Smooth muscle cell of the brain vasculature (primary cell): ENCODE measurements around the gene NMD3.
"Not testable (repeated sequence)": the region's sequence is repeated elsewhere in the genome, so short reads cannot be mapped to it uniquely, and the experiment has no call there.

Experiments
- DNase-seq: peaks from one replicate; pipeline ENCODE4 v3.0.0-alpha.2; 2012; ENCODE audit warnings: low read depth, low spot score

The NMD3 gene

GRCh38 chr3:161220850-161221753, at the start of gene NMD3:
NMD3 (plus strand) TSS chr3:161221311; CDS start chr3:161222014, 703 bp downstream.
- peak; percentile 83 for DNase-seq

- DNase-seq = no peak
Measured at GRCh38 chr3:161171639-161172552, 49.2 kb upstream of the NMD3 start.

DNA sequence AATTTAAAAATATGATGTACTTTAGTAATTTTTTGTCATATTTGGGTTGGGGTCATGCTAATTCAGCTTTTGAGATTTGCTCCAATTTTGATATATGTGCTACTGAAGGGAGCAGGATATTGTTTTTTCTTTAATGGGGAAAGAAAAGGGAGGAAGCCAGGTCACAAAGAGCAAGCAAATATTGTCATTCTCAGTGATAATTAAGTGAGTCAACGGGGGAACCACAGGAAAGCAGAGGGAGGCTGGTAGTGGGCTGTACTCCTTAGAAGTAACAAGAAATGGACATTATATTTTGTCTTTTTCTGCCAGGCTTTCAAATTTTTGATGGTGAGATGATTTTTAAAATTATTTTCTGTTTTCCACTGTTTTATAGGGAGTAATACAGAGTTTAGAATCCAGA, 45.6 kb upstream of the NMD3 start:
- DNase-seq = no peak

DNA sequence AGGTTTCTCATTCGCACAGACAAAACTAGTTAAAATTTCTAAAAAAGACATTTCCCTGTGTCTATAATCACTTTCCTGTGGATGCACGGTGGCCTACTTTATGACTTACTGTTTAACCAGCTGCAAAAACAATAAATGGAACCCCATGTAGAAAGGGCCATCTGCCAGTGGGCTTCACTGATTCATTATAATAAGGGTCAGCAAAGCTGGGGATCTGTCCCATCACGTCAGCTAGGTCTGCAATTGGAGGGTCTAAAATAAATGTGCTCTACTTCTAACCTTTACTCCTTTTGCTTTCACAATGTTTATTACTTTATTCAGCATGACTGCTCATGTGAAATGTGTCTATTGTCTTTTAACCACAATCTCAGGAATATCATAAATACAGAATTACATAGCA, 43.1 kb upstream of the NMD3 start:
- peak; percentile 67 for DNase-seq

DNA sequence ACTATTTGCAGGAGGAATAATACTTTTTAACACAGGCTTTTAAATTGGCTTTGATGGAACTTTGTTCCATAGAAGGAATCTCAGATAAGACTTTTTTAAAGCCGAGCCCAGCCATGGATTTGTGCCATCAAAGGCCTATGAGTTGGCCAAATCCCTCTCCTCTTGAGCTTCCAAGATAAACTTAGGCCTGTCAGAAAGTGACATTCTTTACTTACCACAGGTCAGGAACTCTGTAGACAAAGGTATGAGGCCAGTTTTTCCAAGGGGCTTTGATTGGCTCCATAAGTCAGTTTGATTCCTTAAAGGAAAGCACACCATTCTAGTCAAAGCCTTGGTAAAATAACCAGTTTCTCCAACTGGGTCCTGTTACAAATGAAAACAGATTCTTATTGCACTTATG, 39.7 kb upstream of the NMD3 start:
- DNase-seq = not testable (repeated sequence)

GRCh38 chr3:161187046-161187445, 34.1 kb upstream of the NMD3 start:
- no peak for DNase-seq

DNA sequence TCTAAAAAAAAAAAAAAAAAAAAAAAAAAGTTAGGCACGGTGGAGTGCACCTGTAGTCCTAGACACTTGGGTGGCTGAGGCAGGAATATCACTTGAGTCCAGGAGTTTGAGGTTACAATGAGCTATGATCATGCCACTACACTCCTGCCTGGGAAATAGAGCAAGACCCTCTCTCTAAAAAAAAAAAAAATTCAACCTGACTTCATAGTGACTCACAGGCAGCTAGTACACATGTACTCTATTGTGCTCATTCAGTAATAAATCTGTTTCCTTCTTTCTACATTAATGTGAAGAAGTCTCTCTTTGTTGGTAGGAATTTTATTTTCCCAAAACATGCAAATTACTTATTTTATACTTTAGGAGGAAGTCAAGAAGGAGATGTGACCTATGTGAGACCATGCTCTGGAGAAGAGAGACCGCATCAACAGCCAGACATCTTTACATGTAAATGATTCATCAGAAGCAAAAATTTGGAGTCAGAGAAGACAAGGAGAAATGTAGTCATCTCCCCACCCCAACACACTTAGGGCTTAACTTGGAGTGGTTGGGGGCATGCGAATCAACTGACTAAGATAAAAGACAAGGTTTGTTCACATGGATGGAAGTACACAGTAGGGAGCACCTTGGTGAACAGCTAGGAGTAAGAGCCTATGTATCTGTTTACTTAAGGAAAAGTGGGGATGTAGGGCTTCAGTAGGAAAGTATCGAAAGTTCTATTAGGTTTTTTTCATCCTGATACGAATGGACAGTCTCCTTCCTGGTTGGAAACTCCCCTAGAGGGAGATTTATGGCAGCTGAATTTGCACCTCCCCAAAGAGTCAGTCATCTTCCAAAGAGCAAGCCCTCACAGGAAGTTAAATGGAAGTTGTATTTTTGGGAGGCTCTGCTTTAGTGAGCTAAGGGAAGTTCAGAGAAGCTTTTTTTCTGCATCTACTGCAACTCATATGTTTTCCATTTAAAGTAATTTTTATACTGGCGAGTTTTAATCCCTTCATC, 23.0 kb upstream of the NMD3 start:
- DNase-seq = no peak

- no peak for DNase-seq
Measured at GRCh38 chr3:161199926-161200325, 21.2 kb upstream of the NMD3 start.

GRCh38 chr3:161203485-161204098, 17.5 kb upstream of the NMD3 start:
- no peak for DNase-seq

- DNase-seq = no peak
Measured at GRCh38 chr3:161208931-161209330, 12.2 kb upstream of the NMD3 start.

- no peak for DNase-seq
Measured at GRCh38 chr3:161212171-161212771, 8.8 kb upstream of the NMD3 start.

- no peak for DNase-seq
Measured at GRCh38 chr3:161212906-161213305, 8.2 kb upstream of the NMD3 start.

DNA sequence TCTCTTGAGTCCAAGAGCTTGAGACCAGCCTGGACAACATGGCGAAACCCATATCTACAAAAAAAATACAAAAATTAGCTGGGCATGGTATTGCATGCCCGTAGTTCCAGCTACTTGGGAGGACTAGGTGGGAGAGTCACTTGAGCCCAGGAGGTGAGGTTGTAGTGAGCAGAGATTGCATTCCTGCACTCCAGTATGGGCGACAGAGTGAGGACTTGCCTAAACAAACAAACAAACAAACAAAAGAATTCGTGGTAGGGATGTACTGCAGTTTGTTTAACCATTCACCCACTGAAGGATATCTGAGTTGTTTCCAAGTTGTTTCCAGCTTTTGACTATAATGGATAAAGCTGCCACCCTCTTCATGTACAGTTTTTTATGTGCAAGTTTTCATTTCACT, 7.5 kb upstream of the NMD3 start:
- no peak for DNase-seq

- no peak for DNase-seq
Measured at GRCh38 chr3:161215185-161215584, 5.9 kb upstream of the NMD3 start.

- DNase-seq = no peak
Measured at GRCh38 chr3:161217496-161217895, 3.6 kb upstream of the NMD3 start.

- DNase-seq = no peak
Measured at GRCh38 chr3:161219495-161219894, 1.6 kb upstream of the NMD3 start.

DNA sequence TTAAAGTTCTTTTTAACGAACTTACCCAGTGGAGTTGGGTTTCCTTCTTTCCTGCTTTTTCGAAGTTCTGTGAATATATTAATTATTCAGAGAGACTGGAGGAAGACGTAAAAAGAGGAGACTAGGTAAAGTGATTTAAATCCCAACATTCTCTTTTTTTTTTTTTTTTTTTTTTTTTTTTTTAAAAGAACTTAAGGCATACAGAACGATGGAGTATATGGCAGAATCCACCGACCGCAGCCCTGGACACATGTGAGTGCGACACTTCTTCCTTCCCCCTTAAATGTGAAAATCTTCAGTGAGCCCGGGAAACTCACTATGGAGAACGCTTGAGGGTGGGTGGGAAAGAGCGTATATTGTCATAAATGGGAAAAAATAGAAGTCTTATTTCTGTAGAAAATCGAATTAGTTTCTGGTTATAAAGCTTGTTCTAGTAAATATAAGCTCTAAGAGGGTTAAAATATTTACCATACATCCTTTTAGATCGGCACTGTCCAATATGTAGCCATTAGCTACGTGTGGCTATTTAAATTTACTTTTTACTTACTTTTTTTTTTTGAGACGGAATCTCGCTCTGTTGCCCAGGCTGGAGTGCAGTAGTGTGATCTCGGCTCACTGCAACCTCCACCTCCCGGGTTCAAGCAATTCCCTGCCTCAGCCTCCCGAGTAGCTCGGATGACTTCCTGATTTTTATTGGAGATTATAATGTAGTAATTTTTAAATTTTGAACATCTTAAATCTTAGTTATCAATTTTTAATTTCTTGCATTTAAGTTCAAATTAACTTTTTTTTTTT, 892 bp downstream of the NMD3 start:
- no peak for DNase-seq

GRCh38 chr3:161222662-161223061, 1.6 kb downstream of the NMD3 start:
- no peak for DNase-seq

DNA sequence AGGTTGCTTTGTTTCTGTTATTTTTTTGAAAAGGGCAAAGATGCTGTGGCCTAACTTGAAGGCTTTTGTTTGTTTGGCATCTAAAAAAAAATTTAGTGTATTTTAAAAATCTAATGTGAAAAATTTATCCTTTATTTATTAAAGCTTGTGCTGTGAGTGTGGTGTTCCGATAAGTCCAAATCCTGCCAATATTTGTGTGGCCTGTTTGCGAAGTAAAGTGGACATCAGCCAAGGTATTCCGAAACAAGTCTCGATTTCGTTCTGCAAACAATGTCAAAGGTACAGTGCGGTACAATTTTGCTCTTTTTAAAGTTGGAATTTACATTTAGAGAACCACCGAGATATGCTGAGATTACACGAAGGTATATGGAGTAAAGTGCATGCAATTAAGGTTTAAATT, 3.7 kb downstream of the NMD3 start:
- no peak for DNase-seq
